Uterus (tissue), 4 donors: ENCODE data around the gene ABCG4. TPM values are rescaled to one million over a fixed set of nuclear protein-coding genes. Genes with fewer than 3 reads are reported as not detected.
"Not testable (repeated sequence)": the region's sequence is repeated elsewhere in the genome, so short reads cannot be mapped to it uniquely, and the experiment has no call there.

Experiments used
- DNase-seq, 2 donors: peaks; one replicate each; pipeline ENCODE4 v3.0.0-alpha.2; 2019 to 2020
- H3K27ac ChIP-seq, 2 donors: fragments of 200-600 bp; sonication (generic); 1 replicate in 1 of 2; 2 replicates in 1 of 2; pipeline ENCODE4 v1.5.1; 2016 to 2018
- H3K27me3 ChIP-seq, 2 donors: fragments of 200-600 bp; sonication (generic); one replicate each; pipeline ENCODE4 v1.5.1; 2018 to 2019; ENCODE audit warnings: control low read depth in 1 of 2
- H3K36me3 ChIP-seq, 2 donors: fragments of 200-600 bp; sonication (generic); one replicate each; pipeline ENCODE4 v1.5.1; 2019; ENCODE audit warnings: control low read depth in 1 of 2
- H3K4me1 ChIP-seq, 2 donors: fragments of 200-600 bp; sonication (generic); one replicate each; pipeline ENCODE4 v1.5.1; 2018 to 2019; ENCODE audit warnings: control low read depth in 1 of 2
- H3K4me3 ChIP-seq, 2 donors: fragments of 200-600 bp; sonication (generic); 1 replicate in 1 of 2; 2 replicates in 1 of 2; pipeline ENCODE4 v1.5.1; 2018 to 2019; ENCODE audit warnings: mild to moderate bottlenecking in 1 of 2
- H3K9me3 ChIP-seq, 2 donors: fragments of 200-600 bp; sonication (generic); one replicate each; pipeline ENCODE4 v1.5.1; 2019; ENCODE audit warnings: control low read depth in 1 of 2
- CTCF ChIP-seq, 4 experiments: fragments of 200-600 bp in 2 of 4; fragments of 450-650 bp in 2 of 4; sonication (generic) in 2 of 4; IDR thresholded peaks; one replicate each; pipeline ENCODE4 v1.5.1; 2016 to 2019; ENCODE audit warnings: antibody characterized with exemption in 4 of 4, mild to moderate bottlenecking in 2 of 4, moderate library complexity in 1 of 4
- POLR2A ChIP-seq, 2 donors: fragments of 450-650 bp; IDR thresholded peaks; one replicate each; pipeline ENCODE4 v1.6.1; 2016; ENCODE audit warnings: antibody characterized with exemption in 2 of 2, mild to moderate bottlenecking in 1 of 2, moderate library complexity in 1 of 2
- intact Hi-C: fragments of 100-400 bp; cut with DNase I; formaldehyde crosslinking; loops from one replicate; pipeline ENCODE4 v1.15.1; 2023; ENCODE audit warnings: low total_unique reads
- total RNA-seq, 4 donors: library from RNA; depleted of rRNA in 3 of 4; stranded (reverse); fragments of >200 nt in 3 of 4; gene quantifications; one replicate each; pipeline versions ENCODE4 v1.1.0 to v1.2.4, GENCODE V29; 2014 to 2023
- donor health status: DM: yes; HTN: yes; CAD: no.

Gene ABCG4
- total RNA-seq, 4 donors from 2014 or later, result 0.55 to 2.7 TPM; not detected in 2

- no peaks in the 10 kb centered on the region for H3K27me3 ChIP-seq
- H3K27ac ChIP-seq, result no peak overlapping the region
- no peak overlapping the region for H3K4me3 ChIP-seq
- intact Hi-C loops, result no loop called here
- no peak for TF ChIP-seq CTCF (IDR thresholded peaks at IDR 0.05)
- TF ChIP-seq POLR2A (IDR thresholded peaks at IDR 0.05), result no peak
- no peaks in the 10 kb centered on the region for H3K36me3 ChIP-seq
- no peak for DNase-seq
- H3K9me3 ChIP-seq, result no peaks in the 10 kb centered on the region
- no peaks in the 10 kb centered on the region for H3K4me1 ChIP-seq
Measured at GRCh38 chr11:119160151-119160550, 11.3 kb downstream of the ABCG4 start.

- Histone ChIP-seq H3K4me1 (no peaks in the 10 kb centered on the region), H3K27me3 (no peaks in the 10 kb centered on the region), H3K9me3 (no peaks in the 10 kb centered on the region), H3K36me3 (no peaks in the 10 kb centered on the region), H3K27ac (no peak overlapping the region), H3K4me3 (no peak overlapping the region)
- TF ChIP-seq CTCF (IDR thresholded peaks at IDR 0.05) (no peak), POLR2A (IDR thresholded peaks at IDR 0.05) (no peak)
- intact Hi-C loops, result no loop called here
- DNase-seq, result no peak
Measured at GRCh38 chr11:119161871-119162270, 13.0 kb downstream of the ABCG4 start.

- intact Hi-C loops, result no loop called here
- no peak for DNase-seq
- TF ChIP-seq POLR2A (IDR thresholded peaks at IDR 0.05) (no peak), CTCF (IDR thresholded peaks at IDR 0.05) (no peak)
Measured at GRCh38 chr11:119166368-119167076, 17.7 kb downstream of the ABCG4 start.

GRCh38 chr11:119167077-119167458, 18.2 kb downstream of the ABCG4 start:
- H3K36me3 ChIP-seq, H3K27ac ChIP-seq, H3K4me3 ChIP-seq, intact Hi-C loops, DNase-seq, H3K9me3 ChIP-seq, H3K4me1 ChIP-seq, H3K27me3 ChIP-seq: not testable (repeated sequence)

More at GRCh38 chr11:119166368-119167076, 17.7 kb downstream of the ABCG4 start:
- no peak overlapping the region for H3K27ac ChIP-seq
- no peaks in the 10 kb centered on the region for H3K27me3 ChIP-seq
- no peaks in the 10 kb centered on the region for H3K4me1 ChIP-seq
- H3K4me3 ChIP-seq, result no peak overlapping the region
- no peaks in the 10 kb centered on the region for H3K36me3 ChIP-seq
- H3K9me3 ChIP-seq, result no peaks in the 10 kb centered on the region

- Histone ChIP-seq H3K27me3 (no peaks in the 10 kb centered on the region), H3K27ac (peak overlapping the region in 1 of 2 donors; percentile 96), H3K4me1 (no peaks in the 10 kb centered on the region), H3K9me3 (no peaks in the 10 kb centered on the region), H3K4me3 (no peak overlapping the region), H3K36me3 (no peaks in the 10 kb centered on the region)
- intact Hi-C loops, result no loop called here
- DNase-seq, result no peak
- TF ChIP-seq POLR2A (IDR thresholded peaks at IDR 0.05) (no peak), CTCF (IDR thresholded peaks at IDR 0.05) (no peak)
Measured at GRCh38 chr11:119167933-119168332, 19.1 kb downstream of the ABCG4 start.
